OCI-LY3 (cell line): Measurements from ENCODE around the gene AUTS2.

Experiments used
- EZH2phosphoT487 ChIP-seq: fragments of 200-600 bp; shearing (Covaris generic); IDR thresholded peaks from 2 replicates; pipeline ENCODE4 v1.6.1; 2018; ENCODE audit warnings: antibody characterized with exemption, mixed run types, low read depth
- TF ChIP-seq, protein P1 (sequence below): fragments of 200-600, 300-600 bp; sonication (generic); IDR thresholded peaks from 2 replicates; pipeline ENCODE4 v1.5.1; 2014; ENCODE audit warnings: antibody characterized with exemption, low read length, low read depth

DNA sequence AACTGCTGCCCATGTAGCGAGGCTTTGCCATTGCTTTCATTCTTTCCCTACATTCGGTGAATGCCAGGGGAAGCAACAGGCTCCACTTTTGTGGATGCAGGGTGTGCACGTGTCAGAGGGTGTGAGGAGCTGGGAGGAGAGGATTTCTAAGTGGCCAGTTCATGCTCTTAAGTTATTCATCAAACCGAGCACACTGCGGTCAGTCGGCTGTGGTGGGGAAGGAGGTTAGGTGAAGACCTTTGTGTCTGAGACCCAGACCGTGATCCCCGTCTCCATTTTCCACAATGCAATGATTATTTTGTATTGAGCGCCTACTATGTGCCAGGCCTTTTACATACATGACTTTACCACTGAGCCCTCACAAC is 1095.0 kb downstream of the AUTS2 start:
- TF ChIP-seq, protein P1, sequence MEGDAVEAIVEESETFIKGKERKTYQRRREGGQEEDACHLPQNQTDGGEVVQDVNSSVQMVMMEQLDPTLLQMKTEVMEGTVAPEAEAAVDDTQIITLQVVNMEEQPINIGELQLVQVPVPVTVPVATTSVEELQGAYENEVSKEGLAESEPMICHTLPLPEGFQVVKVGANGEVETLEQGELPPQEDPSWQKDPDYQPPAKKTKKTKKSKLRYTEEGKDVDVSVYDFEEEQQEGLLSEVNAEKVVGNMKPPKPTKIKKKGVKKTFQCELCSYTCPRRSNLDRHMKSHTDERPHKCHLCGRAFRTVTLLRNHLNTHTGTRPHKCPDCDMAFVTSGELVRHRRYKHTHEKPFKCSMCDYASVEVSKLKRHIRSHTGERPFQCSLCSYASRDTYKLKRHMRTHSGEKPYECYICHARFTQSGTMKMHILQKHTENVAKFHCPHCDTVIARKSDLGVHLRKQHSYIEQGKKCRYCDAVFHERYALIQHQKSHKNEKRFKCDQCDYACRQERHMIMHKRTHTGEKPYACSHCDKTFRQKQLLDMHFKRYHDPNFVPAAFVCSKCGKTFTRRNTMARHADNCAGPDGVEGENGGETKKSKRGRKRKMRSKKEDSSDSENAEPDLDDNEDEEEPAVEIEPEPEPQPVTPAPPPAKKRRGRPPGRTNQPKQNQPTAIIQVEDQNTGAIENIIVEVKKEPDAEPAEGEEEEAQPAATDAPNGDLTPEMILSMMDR, result no peak
- no peak for TF ChIP-seq EZH2phosphoT487
